ENCODE data around the gene TMEM106A. TPM values are rescaled to one million over a fixed set of nuclear protein-coding genes. Genes with fewer than 3 reads are reported as not detected.
A peak's percentile ranks its signal among the peaks of the same experiment; 100 is the strongest.
"Not testable (repeated sequence)": the region's sequence is repeated elsewhere in the genome, so short reads cannot be mapped to it uniquely, and the experiment has no call there.

Gene TMEM106A
- 6.3 TPM for polyA plus RNA-seq (2013, experiment 1 of 2; ENCODE audit: insufficient read length)
- polyA plus RNA-seq (2013, experiment 2 of 2; ENCODE audit: insufficient read length), result 6.6 TPM

- peak; percentile 90 for DNase-seq
Observed at GRCh38 chr17:43211480-43212402, at the start of gene TMEM106A. Gene TMEM106A (plus strand): TSS chr17:43211875. CDS start chr17:43213042, 1,167 bp downstream.

GRCh38 chr17:43165971-43166370, 45.7 kb upstream of the TMEM106A start:
- DNase-seq, result not testable (repeated sequence)

- DNase-seq, result peak; percentile 2
Observed at GRCh38 chr17:43169561-43170139, 42.0 kb upstream of the TMEM106A start.

DNA sequence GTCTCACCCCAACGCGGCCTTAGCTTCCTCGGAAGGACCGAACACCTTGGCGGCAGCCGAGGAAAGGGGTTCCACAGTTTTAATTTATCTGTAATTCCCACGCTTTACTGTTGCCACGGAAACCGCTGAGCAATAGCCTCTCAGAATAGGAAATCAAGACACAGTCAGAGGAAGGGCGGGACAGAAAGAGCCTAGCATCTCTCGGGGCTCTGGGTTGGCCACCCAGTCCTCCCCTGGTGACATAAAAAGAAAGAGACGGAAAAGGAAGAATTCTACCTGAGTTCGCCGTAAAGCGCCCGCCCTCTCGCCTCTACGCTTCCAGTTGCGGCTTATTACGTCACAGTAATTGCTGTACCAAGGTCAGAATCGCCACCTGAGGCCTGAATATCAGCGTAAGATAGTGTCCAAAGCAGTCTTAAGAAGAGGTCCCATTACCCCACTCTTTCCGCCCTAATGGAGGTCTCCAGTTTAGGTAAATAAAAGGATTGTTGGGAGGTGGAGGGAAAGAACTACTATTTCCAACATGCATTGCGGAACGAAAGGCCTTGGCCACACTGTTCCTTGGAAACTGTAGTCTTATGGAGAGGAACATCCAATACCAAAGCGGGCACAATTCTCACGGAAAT, 41.4 kb upstream of the TMEM106A start:
- DNase-seq, result peak; percentile 94

DNA sequence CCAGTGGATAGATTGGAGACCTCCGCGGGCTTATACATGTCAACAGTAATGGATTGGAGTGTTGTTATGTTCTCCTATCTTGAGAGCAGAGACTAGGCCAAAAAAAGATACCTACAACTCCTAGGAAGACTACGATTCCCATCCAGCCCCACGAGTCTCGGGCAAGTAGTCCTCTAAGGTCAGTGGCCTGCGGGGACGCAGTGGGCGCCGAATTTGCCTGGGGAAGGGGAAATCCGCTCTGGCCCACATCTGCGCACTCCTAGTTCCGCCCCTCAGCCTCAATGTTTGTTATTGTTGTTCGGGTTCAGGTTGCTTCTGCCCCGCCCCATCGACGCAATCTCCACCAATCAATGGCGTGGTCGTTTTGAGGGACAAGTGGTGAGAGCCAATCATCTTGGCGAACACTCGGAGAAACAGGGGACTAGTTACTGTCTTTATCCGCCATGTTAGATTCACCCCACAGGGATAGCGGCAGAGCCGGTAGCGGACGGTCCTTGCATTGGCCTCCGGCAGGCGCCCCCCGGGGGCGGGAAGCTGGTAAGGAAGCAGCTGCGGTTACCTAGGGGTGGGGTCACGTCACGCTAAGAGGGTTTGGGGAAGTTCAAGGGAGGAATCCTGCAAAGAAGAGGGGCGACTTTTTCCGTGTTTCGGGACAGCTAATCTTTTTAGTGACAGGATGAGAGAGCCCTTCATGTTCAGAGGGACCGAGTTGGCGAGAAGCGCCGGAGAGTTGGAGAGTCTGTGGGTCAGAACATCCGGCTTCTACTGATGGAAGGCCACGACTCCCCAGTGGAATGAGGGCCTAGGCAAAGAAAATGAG, 40.7 kb upstream of the TMEM106A start, which contains the start of gene NBR1:
Gene NBR1, plus strand, starts transcription at position 449 of the 820 bp plus-strand sequence. CDS start 4,586 bp downstream, outside the sequence.
- DNase-seq, result peak; percentile 98

GRCh38 chr17:43171586-43172487, 39.8 kb upstream of the TMEM106A start:
- DNase-seq, result peak; percentile 94

DNA sequence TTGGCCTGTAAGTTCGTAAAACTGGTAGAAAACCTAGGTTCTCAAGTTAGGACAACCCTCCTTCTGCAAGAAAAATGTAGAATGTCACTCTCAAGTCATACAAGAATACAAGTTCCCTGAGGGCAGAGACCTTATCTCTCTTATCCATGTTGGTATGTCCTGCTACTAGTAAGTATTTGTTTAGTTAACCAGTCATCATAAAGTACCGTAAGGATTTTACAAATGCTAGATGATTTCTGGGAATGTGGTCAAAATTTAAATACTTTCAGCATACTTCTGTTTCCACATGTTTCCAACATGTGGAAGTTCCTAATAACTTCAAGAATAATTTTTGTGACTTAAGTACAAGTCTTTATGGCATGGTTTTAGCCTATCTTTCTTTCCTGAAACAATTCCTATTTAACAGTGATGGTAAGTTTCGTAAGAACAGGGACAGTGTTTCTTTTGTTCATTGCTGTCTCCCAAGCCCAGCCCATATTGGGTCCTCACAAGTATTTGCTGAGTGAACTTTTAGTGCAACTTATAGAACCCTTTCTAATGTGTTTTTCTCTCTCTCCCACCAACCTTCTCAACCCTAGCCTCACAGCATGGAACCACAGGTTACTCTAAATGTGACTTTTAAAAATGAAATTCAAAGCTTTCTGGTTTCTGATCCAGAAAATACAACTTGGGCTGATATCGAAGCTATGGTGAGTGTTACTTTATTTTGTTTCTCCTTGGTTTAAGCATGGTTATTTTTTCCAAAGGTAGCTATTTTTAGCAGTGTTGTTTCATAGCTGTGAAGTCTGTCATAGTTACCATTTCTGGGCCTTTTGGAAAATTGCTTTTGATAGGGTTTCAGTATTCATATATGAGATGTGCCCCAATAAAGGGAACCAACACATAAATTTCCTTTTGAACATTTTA, 36.2 kb upstream of the TMEM106A start:
- DNase-seq, result peak; percentile 86

- no peak for DNase-seq
Observed at GRCh38 chr17:43176119-43176570, 35.5 kb upstream of the TMEM106A start.

DNA sequence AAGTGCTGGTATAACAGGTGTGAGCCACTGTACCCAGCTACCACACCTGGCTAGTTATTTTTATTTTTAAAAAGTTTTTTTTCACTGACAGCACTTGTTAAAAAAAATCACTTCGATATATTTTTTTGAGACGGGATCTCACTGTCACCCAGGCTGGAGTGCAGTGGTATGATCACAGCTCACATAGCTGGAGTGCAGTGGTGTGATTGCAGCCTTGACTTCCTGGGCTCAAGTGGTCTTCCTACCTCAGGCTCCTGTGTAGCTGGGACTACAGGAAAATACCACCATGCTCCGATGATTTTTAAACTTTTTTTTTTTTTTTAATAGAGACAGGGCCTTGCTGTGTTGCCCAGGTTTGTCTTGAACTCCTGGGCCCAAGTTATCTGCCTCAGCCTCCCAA, 27.8 kb upstream of the TMEM106A start:
- no peak for DNase-seq

DNA sequence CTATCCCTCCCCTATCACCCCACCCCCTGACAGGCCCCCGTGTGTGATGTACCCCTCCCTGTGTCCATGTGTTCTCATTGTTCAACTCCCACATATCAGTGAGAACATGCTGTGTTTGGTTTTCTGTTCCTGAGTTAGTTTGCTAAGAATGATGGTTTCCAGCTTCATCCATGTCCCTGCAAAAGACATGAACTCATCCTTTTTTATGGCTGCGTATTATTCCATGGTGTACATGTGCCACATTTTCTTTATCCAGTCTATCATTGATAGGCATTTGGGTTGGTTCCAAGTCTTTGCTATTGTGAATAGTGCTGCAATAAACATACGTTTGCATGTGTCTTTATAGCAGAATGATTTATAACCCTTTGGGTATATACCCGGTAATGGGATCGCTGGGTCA, 25.0 kb upstream of the TMEM106A start:
- not testable (repeated sequence) for DNase-seq

- DNase-seq, result no peak
Observed at GRCh38 chr17:43193251-43193650, 18.4 kb upstream of the TMEM106A start.

- DNase-seq, result no peak
Observed at GRCh38 chr17:43199633-43200032, 12.0 kb upstream of the TMEM106A start.

DNA sequence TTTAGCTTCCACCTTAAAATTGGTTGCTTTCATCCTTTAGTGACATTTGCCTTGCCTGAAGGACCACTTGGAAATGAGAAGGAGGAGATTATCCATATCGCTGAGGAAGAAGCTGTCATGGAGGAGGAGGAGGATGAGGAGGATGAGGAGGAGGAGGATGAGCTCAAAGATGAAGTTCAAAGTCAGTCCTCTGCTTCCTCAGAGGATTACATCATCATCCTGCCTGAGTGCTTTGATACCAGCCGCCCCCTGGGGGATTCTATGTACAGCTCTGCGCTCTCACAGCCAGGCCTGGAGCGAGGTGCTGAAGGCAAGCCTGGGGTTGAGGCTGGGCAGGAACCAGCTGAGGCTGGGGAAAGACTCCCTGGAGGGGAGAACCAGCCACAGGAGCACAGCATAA, 11.5 kb upstream of the TMEM106A start:
- DNase-seq, result peak; percentile 7

- not testable (repeated sequence) for DNase-seq
Observed at GRCh38 chr17:43203013-43203412, 8.7 kb upstream of the TMEM106A start.

DNA sequence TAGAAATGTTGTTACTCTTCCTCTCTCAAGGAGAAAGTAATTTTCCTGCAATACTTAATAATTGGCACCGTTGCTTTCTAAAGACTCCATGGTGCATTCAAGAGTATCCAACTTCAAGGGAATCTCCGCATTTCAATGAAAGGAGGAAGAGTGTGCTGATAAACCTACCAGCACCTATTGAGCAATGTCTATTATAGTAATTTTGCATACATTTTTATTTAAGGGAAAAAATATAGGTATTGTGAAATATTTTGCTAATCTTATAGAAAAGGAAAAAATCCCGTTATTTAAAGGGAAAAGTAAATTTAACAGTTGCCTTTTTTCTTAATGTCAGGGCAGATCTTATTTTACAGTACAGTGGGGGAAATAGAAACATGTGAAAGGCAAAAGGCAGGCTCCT, 1.1 kb upstream of the TMEM106A start:
- DNase-seq, result no peak

GRCh38 chr17:43211123-43211479, 574 bp upstream of the TMEM106A start:
- no peak for DNase-seq

GRCh38 chr17:43212641-43213490, 1.2 kb downstream of the TMEM106A start:
- DNase-seq, result no peak

- no peak for DNase-seq
Observed at GRCh38 chr17:43213545-43213944, 1.9 kb downstream of the TMEM106A start.

DNA sequence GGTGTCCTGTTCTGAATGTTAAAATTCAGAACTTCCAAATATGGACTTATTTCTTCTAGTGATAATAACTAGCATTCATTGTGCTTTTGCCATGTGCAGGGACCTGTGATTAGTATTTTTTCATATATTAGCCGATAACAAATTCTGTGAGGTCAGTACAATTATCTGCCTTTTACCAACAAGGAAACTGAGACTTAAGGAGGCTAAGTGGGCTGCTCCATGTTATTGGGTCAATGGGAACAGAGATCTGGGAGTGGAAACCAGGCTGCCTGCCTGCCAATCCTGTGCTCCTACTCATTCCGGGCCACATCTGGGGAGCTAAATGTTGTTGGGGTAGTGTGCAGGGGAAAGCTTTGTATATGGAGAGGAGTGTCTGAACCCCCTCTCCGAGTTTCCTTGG, 3.7 kb downstream of the TMEM106A start:
- no peak for DNase-seq
